Measurements from ENCODE around the gene NISCH. TPM values are rescaled to one million over a fixed set of nuclear protein-coding genes. Genes with fewer than 3 reads are reported as not detected.

NISCH gene
- total and polyA plus RNA-seq, 2 of the 8 experiments (the other 6 are each of a cell fraction or from before 2014, with no cell fraction given), result 71.2 to 71.9 TPM

DNA sequence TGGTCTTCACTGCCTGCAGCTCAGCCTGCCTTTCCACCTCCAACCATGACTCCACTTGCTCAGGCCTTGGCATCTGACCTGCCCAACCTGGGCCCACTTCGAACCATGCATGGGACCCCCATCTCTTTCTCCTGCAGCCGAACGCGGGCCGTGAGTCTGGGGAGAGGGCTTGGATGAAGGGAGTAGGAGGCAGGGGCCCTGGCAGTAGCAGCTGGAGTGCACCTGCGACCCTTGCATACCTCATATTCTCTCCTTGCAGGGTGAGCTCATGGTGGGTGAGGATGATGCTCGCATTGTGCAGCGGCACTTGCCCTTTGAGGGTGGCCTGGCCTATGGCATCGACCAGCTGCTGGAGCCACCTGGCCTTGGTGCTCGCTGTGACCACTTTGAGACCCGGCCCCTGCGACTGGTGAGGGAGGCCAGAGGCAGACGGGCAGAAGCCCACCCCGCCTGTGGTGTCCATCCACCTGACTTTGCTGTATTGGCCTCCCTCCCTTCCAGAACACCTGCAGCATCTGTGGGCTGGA is 64.8 kb downstream of the NISCH start (continued):
- no peak for TF ChIP-seq CTBP2 (IDR thresholded peaks at IDR 0.05; ENCODE audit: borderline replicate concordance, insufficient read depth, insufficient read length, low read length)
- no peak for TF ChIP-seq SUZ12 (IDR thresholded peaks at IDR 0.05; ENCODE audit: low read length)
- TF ChIP-seq EP300 (IDR thresholded peaks at IDR 0.05; ENCODE audit: borderline replicate concordance in 1 of 2, low read depth in 2 of 2, low read length in 2 of 2), result no peak
- TF ChIP-seq, protein P1, sequence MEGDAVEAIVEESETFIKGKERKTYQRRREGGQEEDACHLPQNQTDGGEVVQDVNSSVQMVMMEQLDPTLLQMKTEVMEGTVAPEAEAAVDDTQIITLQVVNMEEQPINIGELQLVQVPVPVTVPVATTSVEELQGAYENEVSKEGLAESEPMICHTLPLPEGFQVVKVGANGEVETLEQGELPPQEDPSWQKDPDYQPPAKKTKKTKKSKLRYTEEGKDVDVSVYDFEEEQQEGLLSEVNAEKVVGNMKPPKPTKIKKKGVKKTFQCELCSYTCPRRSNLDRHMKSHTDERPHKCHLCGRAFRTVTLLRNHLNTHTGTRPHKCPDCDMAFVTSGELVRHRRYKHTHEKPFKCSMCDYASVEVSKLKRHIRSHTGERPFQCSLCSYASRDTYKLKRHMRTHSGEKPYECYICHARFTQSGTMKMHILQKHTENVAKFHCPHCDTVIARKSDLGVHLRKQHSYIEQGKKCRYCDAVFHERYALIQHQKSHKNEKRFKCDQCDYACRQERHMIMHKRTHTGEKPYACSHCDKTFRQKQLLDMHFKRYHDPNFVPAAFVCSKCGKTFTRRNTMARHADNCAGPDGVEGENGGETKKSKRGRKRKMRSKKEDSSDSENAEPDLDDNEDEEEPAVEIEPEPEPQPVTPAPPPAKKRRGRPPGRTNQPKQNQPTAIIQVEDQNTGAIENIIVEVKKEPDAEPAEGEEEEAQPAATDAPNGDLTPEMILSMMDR (IDR thresholded peaks at IDR 0.05; ENCODE audit: control extremely low read depth in 1 of 3, insufficient read depth in 1 of 3, low read depth in 1 of 3, low read length in 3 of 3), result no peak
- no peak for TF ChIP-seq MAFK (IDR thresholded peaks at IDR 0.05; ENCODE audit: low read depth, low read length)
- no peak for TF ChIP-seq RBBP5 (IDR thresholded peaks at IDR 0.05; ENCODE audit: borderline replicate concordance, low read depth, low read length)
- TF ChIP-seq JUN (IDR thresholded peaks at IDR 0.05; ENCODE audit: low read depth, low read length), result no peak
- TF ChIP-seq RXRA (IDR thresholded peaks at IDR 0.05; ENCODE audit: insufficient read depth, low read depth, low read length), result no peak
- no peak for TF ChIP-seq BACH1 (IDR thresholded peaks at IDR 0.05; ENCODE audit: low read length)

All from H1 (cell line).